ENCODE results near the gene MTTP.

DNA sequence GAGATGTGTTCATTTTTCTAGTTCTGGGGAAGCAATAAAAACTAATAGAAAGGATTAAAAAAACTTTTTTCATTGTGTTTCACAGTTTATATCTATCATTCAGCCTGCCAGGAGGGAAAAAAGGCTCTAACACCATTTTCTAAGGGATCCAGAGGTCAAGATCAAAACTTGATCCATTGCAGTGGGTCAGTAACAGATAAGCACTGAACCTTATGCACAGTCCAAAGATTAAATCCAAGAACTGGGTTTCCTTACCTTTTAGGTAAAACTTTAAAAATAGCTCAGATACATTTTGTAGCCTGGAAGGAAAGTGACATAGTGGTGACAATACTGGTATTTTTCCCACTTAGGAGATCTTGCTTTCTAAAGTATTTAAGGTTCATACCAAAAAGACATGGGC is 12.7 kb downstream of the MTTP start:
- no peak for TF ChIP-seq POLR2AphosphoS5 (IDR thresholded peaks at IDR 0.05)
- TF ChIP-seq, protein P1, sequence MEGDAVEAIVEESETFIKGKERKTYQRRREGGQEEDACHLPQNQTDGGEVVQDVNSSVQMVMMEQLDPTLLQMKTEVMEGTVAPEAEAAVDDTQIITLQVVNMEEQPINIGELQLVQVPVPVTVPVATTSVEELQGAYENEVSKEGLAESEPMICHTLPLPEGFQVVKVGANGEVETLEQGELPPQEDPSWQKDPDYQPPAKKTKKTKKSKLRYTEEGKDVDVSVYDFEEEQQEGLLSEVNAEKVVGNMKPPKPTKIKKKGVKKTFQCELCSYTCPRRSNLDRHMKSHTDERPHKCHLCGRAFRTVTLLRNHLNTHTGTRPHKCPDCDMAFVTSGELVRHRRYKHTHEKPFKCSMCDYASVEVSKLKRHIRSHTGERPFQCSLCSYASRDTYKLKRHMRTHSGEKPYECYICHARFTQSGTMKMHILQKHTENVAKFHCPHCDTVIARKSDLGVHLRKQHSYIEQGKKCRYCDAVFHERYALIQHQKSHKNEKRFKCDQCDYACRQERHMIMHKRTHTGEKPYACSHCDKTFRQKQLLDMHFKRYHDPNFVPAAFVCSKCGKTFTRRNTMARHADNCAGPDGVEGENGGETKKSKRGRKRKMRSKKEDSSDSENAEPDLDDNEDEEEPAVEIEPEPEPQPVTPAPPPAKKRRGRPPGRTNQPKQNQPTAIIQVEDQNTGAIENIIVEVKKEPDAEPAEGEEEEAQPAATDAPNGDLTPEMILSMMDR (IDR thresholded peaks at IDR 0.05) = no peak

Data from breast epithelium (tissue), 3 donors.